Measurements from ENCODE around the gene SH3TC2.

DNA sequence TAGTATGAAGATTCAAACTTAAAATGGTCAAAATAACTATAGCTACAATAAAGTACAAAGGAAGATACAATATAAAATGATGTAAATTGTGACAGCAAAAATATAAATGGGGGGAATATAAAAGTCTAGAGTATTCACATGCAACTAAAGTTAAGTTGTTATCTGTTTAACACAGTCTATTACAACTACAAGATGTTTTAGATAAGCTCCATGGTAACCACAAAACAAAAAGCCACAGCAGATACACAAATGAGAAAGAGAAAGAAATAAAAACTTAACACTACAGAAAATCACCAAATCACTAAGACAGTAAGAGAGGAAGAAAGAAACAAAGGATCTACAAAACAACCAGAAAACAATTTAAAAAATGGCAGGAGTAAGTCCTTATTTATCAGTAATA lies 17.0 kb upstream of the SH3TC2 start:
- TF ChIP-seq CTCF (IDR thresholded peaks at IDR 0.05; ENCODE audit: low read depth, low read length) (no peak), POLR2A (IDR thresholded peaks at IDR 0.05; ENCODE audit: extremely low read depth, insufficient read length) (no peak), MAX (IDR thresholded peaks at IDR 0.05; ENCODE audit: low read depth, low read length) (no peak), MYC (IDR thresholded peaks at IDR 0.05; ENCODE audit: low read depth, low read length) (no peak)
